Liver (tissue), 9 donors: ENCODE results near the gene CASP10. TPM values are rescaled to one million over a fixed set of nuclear protein-coding genes. Genes with fewer than 3 reads are reported as not detected.

Source experiments
- DNase-seq: peaks from one replicate; pipeline ENCODE4 v3.0.0-alpha.2; 2017; ENCODE audit warnings: low spot score
- H3K27ac ChIP-seq, 2 donors: one replicate each; pipeline ENCODE4 v1.7.0; 2013; ENCODE audit warnings: inconsistent platforms in 2 of 2, low read length in 2 of 2, control low read depth in 1 of 2, low read depth in 1 of 2, mild to moderate bottlenecking in 1 of 2
- H3K27me3 ChIP-seq, 4 donors: one replicate each; pipeline versions ENCODE4 v1.6.1 to v1.7.0; 2013; ENCODE audit warnings: low read length in 3 of 4, inconsistent platforms in 1 of 4, mild to moderate bottlenecking in 1 of 4, moderate library complexity in 1 of 4; ENCODE audit not compliant: control insufficient read depth in 4 of 4, insufficient read depth in 4 of 4
- H3K36me3 ChIP-seq, 4 donors: one replicate each; pipeline versions ENCODE4 v1.6.1 to v1.7.0; 2013; ENCODE audit warnings: low read length in 3 of 4, mild to moderate bottlenecking in 3 of 4, low read depth in 1 of 4, moderate library complexity in 1 of 4; ENCODE audit not compliant: control insufficient read depth in 4 of 4, insufficient read depth in 3 of 4
- H3K4me1 ChIP-seq, 4 donors: one replicate each; pipeline versions ENCODE4 v1.6.1 to v1.7.0; 2013; ENCODE audit warnings: low read length in 3 of 4, mild to moderate bottlenecking in 3 of 4, moderate library complexity in 1 of 4; ENCODE audit not compliant: control insufficient read depth in 4 of 4, insufficient read depth in 4 of 4
- H3K4me3 ChIP-seq, 3 donors: one replicate each; pipeline versions ENCODE4 v1.6.1 to v1.7.0; 2013; ENCODE audit warnings: low read length in 3 of 3, control low read depth in 1 of 3, low read depth in 1 of 3, mild to moderate bottlenecking in 1 of 3
- H3K9ac ChIP-seq, 2 donors: one replicate each; pipeline ENCODE4 v1.7.0; 2013; ENCODE audit warnings: low read length in 2 of 2, mild to moderate bottlenecking in 2 of 2, moderate library complexity in 2 of 2, control low read depth in 1 of 2, low read depth in 1 of 2
- H3K9me3 ChIP-seq, 4 donors: one replicate each; pipeline versions ENCODE4 v1.6.1 to v1.7.0; 2013; ENCODE audit warnings: low read length in 3 of 4; ENCODE audit not compliant: control insufficient read depth in 4 of 4
- EGR1 ChIP-seq, 2 donors: IDR thresholded peaks; 2 replicates each; pipeline ENCODE4 v1.6.1; 2016 to 2018; ENCODE audit warnings: antibody characterized with exemption in 2 of 2, low read depth in 2 of 2
- FOXA1 ChIP-seq: IDR thresholded peaks from 2 replicates; pipeline ENCODE4 v1.6.1; 2016; ENCODE audit warnings: antibody characterized with exemption
- FOXA2 ChIP-seq: IDR thresholded peaks from 2 replicates; pipeline ENCODE4 v1.6.1; 2016; ENCODE audit warnings: antibody characterized with exemption
- GABPA ChIP-seq, 2 donors: IDR thresholded peaks in 1 of 2; conservative IDR thresholded peaks in 1 of 2; 2 replicates each; pipeline ENCODE4 v1.6.1; 2016; ENCODE audit warnings: antibody characterized with exemption in 2 of 2, mild to moderate bottlenecking in 1 of 2, moderate library complexity in 1 of 2
- HNF4A ChIP-seq, 2 donors: conservative IDR thresholded peaks; 2 replicates each; pipeline ENCODE4 v1.6.1; 2016; ENCODE audit warnings: antibody characterized with exemption in 2 of 2, mild to moderate bottlenecking in 2 of 2
- HNF4G ChIP-seq: IDR thresholded peaks from 2 replicates; pipeline ENCODE4 v1.6.1; 2016; ENCODE audit warnings: antibody characterized with exemption
- JUND ChIP-seq, 2 donors: IDR thresholded peaks; 2 replicates each; pipeline ENCODE4 v1.6.1; 2016; ENCODE audit warnings: antibody characterized with exemption in 2 of 2
- NR2F2 ChIP-seq: IDR thresholded peaks from 2 replicates; pipeline ENCODE4 v1.6.1; 2016; ENCODE audit warnings: antibody characterized with exemption
- RAD21 ChIP-seq, 2 donors: IDR thresholded peaks; 2 replicates each; pipeline ENCODE4 v1.6.1; 2016; ENCODE audit warnings: antibody characterized with exemption in 2 of 2, mild to moderate bottlenecking in 2 of 2
- RXRA ChIP-seq, 2 donors: IDR thresholded peaks; 2 replicates each; pipeline ENCODE4 v1.6.1; 2017 to 2018; ENCODE audit warnings: antibody characterized with exemption in 2 of 2, mild to moderate bottlenecking in 1 of 2
- SP1 ChIP-seq: IDR thresholded peaks from 2 replicates; pipeline ENCODE4 v1.6.1; 2018; ENCODE audit warnings: antibody characterized with exemption, mild to moderate bottlenecking
- TAF1 ChIP-seq: conservative IDR thresholded peaks from 2 replicates; pipeline ENCODE4 v1.6.1; 2016; ENCODE audit warnings: antibody characterized with exemption, mild to moderate bottlenecking
- WGBS: extraction: QIAGEN DNeasy Blood & Tissue Kit; methylation state at CpG from one replicate; pipeline ENCODE4 v1.1.7; 2013; 5-methylcytosine and 5-hydroxymethylcytosine counted together
- polyA plus RNA-seq, 2 donors: library from polyadenylated mRNA; stranded (reverse) in 1 of 2; unstranded in 1 of 2; fragments of 200-250 nt in 1 of 2; fragments of >200 nt in 1 of 2; fragmentation: Nextera tagmentation in 1 of 2; extraction: Ambion mirVana in 1 of 2; gene quantifications; one replicate each; pipeline versions ENCODE4 v1.2.1 to v1.2.3, GENCODE V29; 2013 to 2015
- total RNA-seq, 2 donors: library from RNA; depleted of rRNA; stranded (reverse); fragments of >200 nt; gene quantifications; one replicate each; pipeline ENCODE4 v1.2.3, GENCODE V29; 2014
- TF ChIP-seq, protein P1 (sequence below): IDR thresholded peaks from 2 replicates; pipeline ENCODE4 v1.6.1; 2016; ENCODE audit warnings: antibody characterized with exemption
- TF ChIP-seq, protein P2 (sequence below): IDR thresholded peaks from 2 replicates; pipeline ENCODE4 v1.6.1; 2016; ENCODE audit warnings: antibody characterized with exemption
- TF ChIP-seq, protein P3 (sequence below): fragments of 150-350 bp; IDR thresholded peaks from 2 replicates; pipeline ENCODE4 v1.5.1; 2017; ENCODE audit warnings: improper control_type of control experiment, low read depth, low read length; ENCODE audit not compliant: missing input control
- TF ChIP-seq, protein P4 (sequence below): IDR thresholded peaks from 2 replicates; pipeline ENCODE4 v1.6.1; 2016; ENCODE audit warnings: antibody characterized with exemption
- TF ChIP-seq, protein P5 (sequence below): IDR thresholded peaks from 2 replicates; pipeline ENCODE4 v1.6.1; 2016; ENCODE audit warnings: antibody characterized with exemption, mild to moderate bottlenecking
- donor health status: healthy.
- donor health status: healthy.
- donor health status: healthy.
- donor health status: healthy.
- donor health status: healthy.

The CASP10 gene
- total and polyA plus RNA-seq, 4 donors: 2.2 to 13.6 (median 5.6) TPM

DNA sequence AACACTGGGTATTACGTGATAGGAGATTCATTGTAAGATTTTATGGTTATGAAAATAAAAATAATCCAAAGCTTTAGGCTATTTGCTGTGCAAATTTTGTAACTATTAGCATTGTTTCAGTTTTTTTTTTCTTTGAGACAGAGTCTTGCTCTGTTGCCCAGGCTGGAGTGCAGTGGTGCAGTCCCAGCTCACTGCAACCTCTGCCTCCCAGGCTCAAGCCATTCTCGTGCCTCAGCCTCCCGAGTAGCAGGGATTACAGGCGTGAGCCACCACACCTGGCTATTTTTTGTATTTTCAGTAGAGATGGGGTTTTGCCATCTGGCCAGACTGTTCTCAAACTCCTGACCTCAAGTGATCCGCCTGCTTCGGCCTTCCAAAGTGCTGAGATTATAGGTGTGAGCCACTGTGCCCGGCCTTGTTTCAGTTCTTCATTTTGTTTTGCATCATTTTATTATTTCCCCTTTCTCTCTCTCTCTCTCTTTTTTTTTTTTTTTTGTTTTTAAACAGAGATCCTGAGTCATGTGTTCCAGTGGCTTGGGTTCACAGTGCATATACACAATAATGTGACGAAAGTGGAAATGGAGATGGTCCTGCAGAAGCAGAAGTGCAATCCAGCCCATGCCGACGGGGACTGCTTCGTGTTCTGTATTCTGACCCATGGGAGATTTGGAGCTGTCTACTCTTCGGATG, 25.8 kb downstream of the CASP10 start:
- Histone ChIP-seq H3K4me1 (peaks cover 0 to 14% (median 6%) of the 10 kb centered on the region in 4 donors), H3K9me3 (no peaks in the 10 kb centered on the region), H3K9ac (no peak overlapping the region), H3K4me3 (no peak overlapping the region), H3K36me3 (peaks cover 2 to 9% (median 5%) of the 10 kb centered on the region in 4 donors), H3K27me3 (no peaks in the 10 kb centered on the region), H3K27ac (no peak overlapping the region)
- no peak for DNase-seq
- TF ChIP-seq TAF1: no peak
- WGBS: 91% methylated on average over 12 of the region's 12 CpGs

DNA sequence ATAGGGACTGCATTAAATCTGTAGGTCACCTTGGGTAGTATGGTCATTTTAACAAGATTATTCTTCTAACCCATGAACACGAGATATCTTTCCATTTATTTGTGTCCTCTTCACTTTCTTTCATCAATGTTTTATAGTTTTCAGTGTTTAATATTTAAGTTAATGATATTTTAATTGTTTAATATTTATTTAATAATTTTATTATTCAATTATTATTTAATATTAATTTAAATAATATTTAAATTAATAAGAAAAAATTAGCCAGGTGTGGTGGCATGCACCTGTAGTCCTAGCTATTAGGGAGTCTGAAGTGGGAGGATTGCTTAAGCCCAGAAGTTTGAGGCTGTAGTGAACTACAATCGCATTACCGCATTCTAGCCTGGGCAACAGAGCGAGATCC, 33.0 kb downstream of the CASP10 start:
- Histone ChIP-seq H3K27me3 (no peaks in the 10 kb centered on the region), H3K9me3 (no peaks in the 10 kb centered on the region), H3K27ac (no peak overlapping the region), H3K9ac (no peak overlapping the region), H3K4me1 (no peaks in the 10 kb centered on the region), H3K36me3 (peaks cover 6 to 15% (median 11%) of the 10 kb centered on the region in 4 donors), H3K4me3 (no peak overlapping the region)
- TF ChIP-seq, protein P1, sequence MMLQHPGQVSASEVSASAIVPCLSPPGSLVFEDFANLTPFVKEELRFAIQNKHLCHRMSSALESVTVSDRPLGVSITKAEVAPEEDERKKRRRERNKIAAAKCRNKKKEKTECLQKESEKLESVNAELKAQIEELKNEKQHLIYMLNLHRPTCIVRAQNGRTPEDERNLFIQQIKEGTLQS: no peak
- TF ChIP-seq FOXA1: no peak
- no peak for TF ChIP-seq EGR1 (IDR thresholded peaks at IDR 0.05; ENCODE audit: low read depth in 2 of 2)
- no peak for TF ChIP-seq HNF4G
- TF ChIP-seq TAF1: no peak
- TF ChIP-seq JUND (IDR thresholded peaks at IDR 0.05): no peak
- TF ChIP-seq, protein P2, sequence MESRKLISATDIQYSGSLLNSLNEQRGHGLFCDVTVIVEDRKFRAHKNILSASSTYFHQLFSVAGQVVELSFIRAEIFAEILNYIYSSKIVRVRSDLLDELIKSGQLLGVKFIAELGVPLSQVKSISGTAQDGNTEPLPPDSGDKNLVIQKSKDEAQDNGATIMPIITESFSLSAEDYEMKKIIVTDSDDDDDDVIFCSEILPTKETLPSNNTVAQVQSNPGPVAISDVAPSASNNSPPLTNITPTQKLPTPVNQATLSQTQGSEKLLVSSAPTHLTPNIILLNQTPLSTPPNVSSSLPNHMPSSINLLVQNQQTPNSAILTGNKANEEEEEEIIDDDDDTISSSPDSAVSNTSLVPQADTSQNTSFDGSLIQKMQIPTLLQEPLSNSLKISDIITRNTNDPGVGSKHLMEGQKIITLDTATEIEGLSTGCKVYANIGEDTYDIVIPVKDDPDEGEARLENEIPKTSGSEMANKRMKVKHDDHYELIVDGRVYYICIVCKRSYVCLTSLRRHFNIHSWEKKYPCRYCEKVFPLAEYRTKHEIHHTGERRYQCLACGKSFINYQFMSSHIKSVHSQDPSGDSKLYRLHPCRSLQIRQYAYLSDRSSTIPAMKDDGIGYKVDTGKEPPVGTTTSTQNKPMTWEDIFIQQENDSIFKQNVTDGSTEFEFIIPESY: no peak
- TF ChIP-seq, protein P3, sequence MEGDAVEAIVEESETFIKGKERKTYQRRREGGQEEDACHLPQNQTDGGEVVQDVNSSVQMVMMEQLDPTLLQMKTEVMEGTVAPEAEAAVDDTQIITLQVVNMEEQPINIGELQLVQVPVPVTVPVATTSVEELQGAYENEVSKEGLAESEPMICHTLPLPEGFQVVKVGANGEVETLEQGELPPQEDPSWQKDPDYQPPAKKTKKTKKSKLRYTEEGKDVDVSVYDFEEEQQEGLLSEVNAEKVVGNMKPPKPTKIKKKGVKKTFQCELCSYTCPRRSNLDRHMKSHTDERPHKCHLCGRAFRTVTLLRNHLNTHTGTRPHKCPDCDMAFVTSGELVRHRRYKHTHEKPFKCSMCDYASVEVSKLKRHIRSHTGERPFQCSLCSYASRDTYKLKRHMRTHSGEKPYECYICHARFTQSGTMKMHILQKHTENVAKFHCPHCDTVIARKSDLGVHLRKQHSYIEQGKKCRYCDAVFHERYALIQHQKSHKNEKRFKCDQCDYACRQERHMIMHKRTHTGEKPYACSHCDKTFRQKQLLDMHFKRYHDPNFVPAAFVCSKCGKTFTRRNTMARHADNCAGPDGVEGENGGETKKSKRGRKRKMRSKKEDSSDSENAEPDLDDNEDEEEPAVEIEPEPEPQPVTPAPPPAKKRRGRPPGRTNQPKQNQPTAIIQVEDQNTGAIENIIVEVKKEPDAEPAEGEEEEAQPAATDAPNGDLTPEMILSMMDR: no peak
- TF ChIP-seq, protein P4, sequence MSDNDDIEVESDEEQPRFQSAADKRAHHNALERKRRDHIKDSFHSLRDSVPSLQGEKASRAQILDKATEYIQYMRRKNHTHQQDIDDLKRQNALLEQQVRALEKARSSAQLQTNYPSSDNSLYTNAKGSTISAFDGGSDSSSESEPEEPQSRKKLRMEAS: no peak
- TF ChIP-seq HNF4A (conservative IDR thresholded peaks at IDR 0.05): no peak
- no peak for DNase-seq
- WGBS: 97% methylated on average over 4 of the region's 4 CpGs

DNA sequence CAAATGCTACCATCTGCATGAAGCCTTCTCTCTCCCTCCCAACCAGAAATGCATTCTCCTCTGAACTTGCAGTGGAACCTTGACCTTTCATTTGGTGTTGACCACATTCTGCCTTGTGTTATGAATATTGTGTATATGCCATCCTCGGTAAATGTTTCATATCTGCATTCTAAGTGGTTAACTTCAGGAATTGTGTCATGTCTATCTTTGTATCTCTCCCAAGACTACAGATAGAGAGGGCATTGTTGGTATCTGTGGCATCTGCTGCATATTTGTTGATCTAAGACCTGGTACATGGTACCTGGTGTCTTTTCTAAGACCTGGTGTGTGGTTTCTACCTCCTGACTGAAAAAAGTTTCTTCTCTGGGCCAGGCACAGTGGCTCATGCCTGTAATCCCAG, 34.0 kb downstream of the CASP10 start:
- WGBS: 96% methylated on average over 1 of the region's 1 CpG
- no peak for DNase-seq
- Histone ChIP-seq H3K9me3 (no peaks in the 10 kb centered on the region), H3K27ac (no peak overlapping the region), H3K9ac (no peak overlapping the region), H3K4me3 (no peak overlapping the region), H3K27me3 (no peaks in the 10 kb centered on the region), H3K36me3 (peaks cover 6 to 15% (median 11%) of the 10 kb centered on the region in 4 donors), H3K4me1 (no peaks in the 10 kb centered on the region)
- TF ChIP-seq RXRA (IDR thresholded peaks at IDR 0.05) (no peak), FOXA2 (no peak), JUND (IDR thresholded peaks at IDR 0.05) (no peak), SP1 (no peak), GABPA (IDR thresholded peaks at IDR 0.05 in 1 of 2, conservative IDR thresholded peaks at IDR 0.05 in 1 of 2) (no peak), HNF4G (no peak), NR2F2 (no peak), TAF1 (no peak), HNF4A (conservative IDR thresholded peaks at IDR 0.05) (no peak), RAD21 (IDR thresholded peaks at IDR 0.05) (no peak)
- TF ChIP-seq, protein P4: no peak
- TF ChIP-seq, protein P2: no peak
- TF ChIP-seq, protein P5, sequence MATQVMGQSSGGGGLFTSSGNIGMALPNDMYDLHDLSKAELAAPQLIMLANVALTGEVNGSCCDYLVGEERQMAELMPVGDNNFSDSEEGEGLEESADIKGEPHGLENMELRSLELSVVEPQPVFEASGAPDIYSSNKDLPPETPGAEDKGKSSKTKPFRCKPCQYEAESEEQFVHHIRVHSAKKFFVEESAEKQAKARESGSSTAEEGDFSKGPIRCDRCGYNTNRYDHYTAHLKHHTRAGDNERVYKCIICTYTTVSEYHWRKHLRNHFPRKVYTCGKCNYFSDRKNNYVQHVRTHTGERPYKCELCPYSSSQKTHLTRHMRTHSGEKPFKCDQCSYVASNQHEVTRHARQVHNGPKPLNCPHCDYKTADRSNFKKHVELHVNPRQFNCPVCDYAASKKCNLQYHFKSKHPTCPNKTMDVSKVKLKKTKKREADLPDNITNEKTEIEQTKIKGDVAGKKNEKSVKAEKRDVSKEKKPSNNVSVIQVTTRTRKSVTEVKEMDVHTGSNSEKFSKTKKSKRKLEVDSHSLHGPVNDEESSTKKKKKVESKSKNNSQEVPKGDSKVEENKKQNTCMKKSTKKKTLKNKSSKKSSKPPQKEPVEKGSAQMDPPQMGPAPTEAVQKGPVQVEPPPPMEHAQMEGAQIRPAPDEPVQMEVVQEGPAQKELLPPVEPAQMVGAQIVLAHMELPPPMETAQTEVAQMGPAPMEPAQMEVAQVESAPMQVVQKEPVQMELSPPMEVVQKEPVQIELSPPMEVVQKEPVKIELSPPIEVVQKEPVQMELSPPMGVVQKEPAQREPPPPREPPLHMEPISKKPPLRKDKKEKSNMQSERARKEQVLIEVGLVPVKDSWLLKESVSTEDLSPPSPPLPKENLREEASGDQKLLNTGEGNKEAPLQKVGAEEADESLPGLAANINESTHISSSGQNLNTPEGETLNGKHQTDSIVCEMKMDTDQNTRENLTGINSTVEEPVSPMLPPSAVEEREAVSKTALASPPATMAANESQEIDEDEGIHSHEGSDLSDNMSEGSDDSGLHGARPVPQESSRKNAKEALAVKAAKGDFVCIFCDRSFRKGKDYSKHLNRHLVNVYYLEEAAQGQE: no peak
